Adipose tissue (tissue), 3 donors: Measurements from ENCODE around the gene MVK. TPM values are rescaled to one million over a fixed set of nuclear protein-coding genes. Genes with fewer than 3 reads are reported as not detected.

Experiments used
- H3K27ac ChIP-seq: one replicate; pipeline ENCODE4 v1.5.1; 2013; ENCODE audit warnings: low read depth, low read length
- WGBS, 3 donors: extraction: QIAGEN DNeasy Blood & Tissue Kit; methylation state at CpG; one replicate each; pipeline ENCODE4 v1.1.7; 2013; 5-methylcytosine and 5-hydroxymethylcytosine counted together
- polyA plus RNA-seq, 3 donors: library from polyadenylated mRNA; stranded (reverse); fragments of 200-250 nt; gene quantifications; one replicate each; pipeline ENCODE4 v1.2.3, GENCODE V29; 2013
- donor health status: healthy with polysubstance abuse.
- donor health status: Bipolar disorder and iron deficiency.
- donor health status: healthy.

MVK gene
- polyA plus RNA-seq, 3 donors = 7.2 to 14.9 (median 11.7) TPM

DNA sequence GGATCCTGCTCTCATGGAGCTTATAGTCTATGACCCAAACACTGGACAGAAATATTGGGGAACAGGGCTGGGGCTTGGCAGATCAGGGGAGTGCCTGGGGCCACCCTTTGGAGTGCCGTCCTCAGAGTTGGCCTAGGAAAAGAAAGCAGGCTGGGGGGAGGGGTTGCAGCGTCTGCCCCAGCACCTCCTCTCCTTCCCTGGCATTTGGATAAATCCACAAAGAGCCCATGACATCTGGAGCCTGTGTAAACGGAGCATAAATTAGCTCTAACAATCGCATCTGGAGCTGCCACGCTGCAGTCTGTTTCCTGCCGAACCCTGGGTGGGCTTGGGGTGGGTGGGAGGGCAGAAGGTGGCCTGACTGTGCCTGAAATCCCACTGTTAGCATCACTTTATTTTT lies 63.8 kb downstream of the MVK start:
- H3K27ac ChIP-seq = no peak overlapping the region
- 3 to 15% (median 7%) methylated on average over 6 of the region's 6 CpGs for WGBS, 3 donors

DNA sequence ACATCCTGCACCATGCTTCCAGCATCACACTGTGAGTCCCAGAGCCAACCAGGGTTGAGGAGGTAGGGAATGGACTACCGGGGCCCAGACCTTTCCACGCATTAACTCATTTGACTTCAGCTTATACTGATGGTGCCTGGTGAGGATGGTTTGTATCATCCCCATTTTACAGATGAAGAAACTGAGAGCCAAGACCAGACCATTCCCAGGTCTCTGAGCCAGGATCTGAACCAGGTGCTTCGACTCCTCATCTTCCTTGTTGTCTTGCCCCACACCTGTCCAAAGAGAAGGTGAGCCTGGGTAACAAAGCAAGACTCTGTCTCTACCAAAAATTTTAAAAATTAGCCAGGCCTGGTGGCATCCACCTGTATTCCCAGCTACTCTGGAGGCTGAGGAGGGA lies 64.4 kb downstream of the MVK start:
- no peak overlapping the region for H3K27ac ChIP-seq
- 53 to 83% (median 72%) methylated on average over 3 of the region's 3 CpGs for WGBS, 3 donors

DNA sequence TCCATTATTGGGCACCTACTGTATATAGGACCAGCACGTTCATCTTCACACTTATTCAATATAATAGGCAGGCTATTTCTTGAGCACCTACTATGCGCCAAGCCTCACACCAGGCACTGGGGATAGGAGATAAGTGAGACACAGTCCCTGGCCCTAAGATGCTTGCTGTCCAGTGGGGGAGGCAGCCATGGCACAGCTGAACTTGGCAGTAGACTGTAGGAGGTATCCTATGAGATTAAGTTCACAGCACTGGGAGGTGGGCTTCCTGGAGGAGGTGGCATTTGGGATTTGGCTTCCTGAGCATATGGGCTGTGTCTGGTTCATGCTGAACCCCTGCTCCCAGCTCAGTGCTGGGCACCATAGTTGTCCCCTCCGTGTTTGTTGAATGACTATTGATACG lies 65.1 kb downstream of the MVK start:
- WGBS, 3 donors = 71 to 86% (median 81%) methylated on average over 4 of the region's 4 CpGs
- H3K27ac ChIP-seq = no peak overlapping the region

DNA sequence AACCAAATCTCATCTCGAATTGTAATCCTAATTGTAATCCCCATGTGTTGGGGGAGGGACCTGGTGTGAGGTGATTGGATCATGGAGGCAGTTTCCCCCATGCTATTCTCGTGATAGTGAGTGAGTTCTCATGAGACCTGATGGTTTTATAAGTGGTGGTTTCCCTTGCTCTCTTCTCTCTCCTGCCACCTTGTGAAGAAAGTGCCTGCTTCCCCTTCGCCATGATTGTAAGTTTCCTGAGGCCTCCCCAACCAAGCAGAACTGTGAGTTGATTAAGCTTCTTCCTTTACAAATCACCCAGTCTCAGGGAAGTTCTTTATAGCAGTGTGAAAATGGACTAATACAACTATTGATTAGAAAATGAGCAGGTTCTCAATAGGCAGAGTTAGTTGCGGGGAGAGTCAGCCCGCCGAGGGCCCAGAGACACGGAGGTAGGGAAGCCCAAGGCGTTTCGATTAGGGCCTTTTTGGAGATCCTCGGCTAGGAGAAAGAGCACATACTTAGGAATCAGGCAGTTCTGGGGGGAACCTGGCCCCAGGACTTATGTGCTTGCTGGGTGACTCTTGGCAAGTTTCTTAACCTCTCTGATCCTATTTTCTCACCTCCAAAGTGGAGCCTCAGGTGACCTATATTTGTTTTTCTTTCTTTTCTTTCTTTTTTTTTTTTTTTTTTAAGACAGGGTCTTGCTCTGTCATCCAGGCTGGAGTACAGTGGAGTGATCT lies 65.7 kb downstream of the MVK start:
- WGBS, 3 donors = 75 to 82% (median 78%) methylated on average over 10 of the region's 10 CpGs
- H3K27ac ChIP-seq = no peak overlapping the region

DNA sequence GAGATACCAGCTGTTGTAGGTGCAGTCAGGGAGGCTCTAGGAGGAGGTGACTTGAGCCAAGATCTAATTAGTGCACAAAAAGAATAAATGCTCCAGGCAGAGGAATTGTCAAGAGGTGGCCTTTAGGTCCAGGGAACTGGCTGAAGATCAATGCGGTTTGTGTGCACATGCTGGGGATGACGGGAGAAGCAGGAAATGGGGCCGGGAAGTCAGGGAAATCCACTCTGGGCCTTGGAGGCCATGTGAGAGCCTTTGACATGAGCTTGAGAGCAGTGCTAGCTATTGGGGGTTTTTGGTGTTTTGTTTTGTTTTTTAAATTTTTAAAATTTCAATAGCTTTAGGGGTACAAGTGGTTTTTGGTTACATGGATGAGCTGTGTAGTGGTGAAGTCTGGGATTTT lies 67.4 kb downstream of the MVK start:
- no peak overlapping the region for H3K27ac ChIP-seq
- WGBS, 3 donors = 45 to 80% (median 63%) methylated on average over 3 of the region's 3 CpGs

DNA sequence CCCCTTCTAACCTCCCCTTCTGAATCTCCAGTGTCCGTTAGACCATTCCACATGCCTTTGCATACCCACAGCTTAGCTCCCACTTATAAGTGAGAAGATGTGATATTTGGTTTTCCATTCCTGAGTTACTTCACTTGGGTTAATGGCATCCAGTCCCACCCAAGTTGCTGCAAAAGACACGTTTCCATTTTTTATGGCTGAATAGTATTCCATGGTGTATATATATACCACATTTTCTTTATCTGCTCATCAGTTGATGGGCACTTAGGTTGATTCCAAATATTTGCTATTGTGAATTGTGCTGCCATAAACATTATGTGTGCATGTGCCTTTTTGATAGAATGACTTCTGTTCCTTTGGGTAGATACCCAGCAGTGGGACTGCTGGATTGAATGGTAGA lies 67.8 kb downstream of the MVK start:
- 82 to 89% (median 88%) methylated on average over 2 of the region's 2 CpGs for WGBS, 3 donors
- no peak overlapping the region for H3K27ac ChIP-seq

DNA sequence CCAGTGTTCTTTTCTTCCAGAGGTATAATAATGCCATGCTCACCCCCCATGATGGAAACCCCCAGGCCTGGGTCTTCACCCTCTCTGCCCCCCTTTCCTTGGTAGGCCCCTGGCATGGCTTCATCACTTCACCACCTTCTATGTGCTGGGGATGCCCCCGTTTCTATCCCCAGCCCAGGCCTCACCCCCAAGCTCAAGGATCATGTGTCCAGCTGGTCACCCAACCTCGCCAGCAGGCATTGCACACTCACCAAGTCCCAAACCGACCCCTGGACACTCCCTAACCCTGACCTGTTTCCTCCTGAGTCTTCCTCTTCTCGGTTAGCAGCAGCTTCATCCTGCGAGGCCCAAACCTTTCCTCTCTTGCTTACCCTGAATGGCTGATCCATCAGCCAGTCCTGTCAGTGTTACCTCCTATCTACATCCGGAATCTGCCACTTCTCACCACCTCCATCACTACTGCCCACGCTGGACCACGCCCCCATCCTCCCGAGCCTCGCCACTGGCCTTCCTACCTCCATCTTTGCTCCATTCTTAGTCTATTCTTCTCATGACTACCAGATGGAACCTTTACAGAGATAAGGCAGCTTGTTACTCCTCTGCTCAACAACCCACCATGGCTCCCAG lies 69.0 kb downstream of the MVK start:
- H3K27ac ChIP-seq = no peak overlapping the region
- WGBS, 3 donors = 58 to 76% (median 66%) methylated on average over 10 of the region's 10 CpGs

DNA sequence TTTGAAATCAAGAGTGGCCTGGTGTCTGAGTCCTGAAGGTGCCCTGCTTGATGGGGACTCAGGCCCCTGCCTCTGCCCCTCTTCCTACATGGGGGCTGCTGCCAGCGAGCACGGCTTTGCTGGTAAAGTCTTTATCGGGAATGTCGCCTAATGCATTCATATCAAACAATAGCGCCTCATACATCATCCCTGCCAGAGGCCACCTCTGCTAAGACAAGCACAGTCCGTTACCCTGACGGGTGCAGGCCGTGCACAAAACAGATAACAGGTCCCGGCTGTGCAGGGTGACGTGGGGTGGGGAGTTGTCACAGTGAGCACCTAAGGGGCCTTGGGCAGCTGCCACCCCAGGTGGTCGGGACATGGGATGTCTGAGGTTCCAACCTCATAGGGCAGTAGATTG lies 71.6 kb downstream of the MVK start:
- no peak overlapping the region for H3K27ac ChIP-seq
- WGBS, 3 donors = 57 to 65% (median 60%) methylated on average over 11 of the region's 11 CpGs

DNA sequence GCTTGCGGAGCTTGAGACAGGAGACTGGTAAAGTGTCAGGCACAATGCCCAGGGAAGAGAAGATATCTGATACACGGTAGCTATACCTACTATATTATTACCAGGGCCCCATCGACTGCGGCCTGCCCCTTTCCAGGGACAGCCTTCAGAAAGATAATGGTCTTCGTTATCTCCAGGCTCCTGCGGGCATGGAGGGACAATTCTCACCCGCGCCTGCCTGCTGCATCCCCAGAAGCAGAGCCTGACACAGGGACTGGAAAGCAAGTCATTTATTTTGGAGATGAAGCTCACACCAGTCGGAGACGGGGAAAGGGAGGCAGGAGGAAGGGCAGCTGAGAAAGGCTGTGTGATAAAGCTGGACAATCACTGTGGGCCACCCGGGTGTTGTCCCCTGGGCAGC lies 72.1 kb downstream of the MVK start:
- no peak overlapping the region for H3K27ac ChIP-seq
- WGBS, 3 donors = 66 to 74% (median 69%) methylated on average over 11 of the region's 11 CpGs

Other genes with a start within 250 kb of the MVK start
- gene MYO1H, start 225.9 kb upstream of the MVK start, polyA plus RNA-seq = under 1 TPM in 1 of 3 donors, not detected in 2; 0.40 TPM
- 10 to 100 TPM in 2 of 3 donors, 1 to 10 TPM in 1; 9.6 to 86.8 (median 67.1) TPM for gene KCTD10, start 96.5 kb upstream of the MVK start, polyA plus RNA-seq
- 10 to 100 TPM in 2 of 3 donors, 1 to 10 TPM in 1; 8.0 to 15.1 (median 12.5) TPM for gene UBE3B, start 96.2 kb upstream of the MVK start, polyA plus RNA-seq
- 10 to 100 TPM; 31.4 to 52.3 (median 37.1) TPM for gene MMAB, start 290 bp upstream of the MVK start, polyA plus RNA-seq
- 1 to 10 TPM in 2 of 3 donors, under 1 TPM in 1; 0.34 to 2.1 (median 1.7) TPM for gene FAM222A, start 140.0 kb downstream of the MVK start, polyA plus RNA-seq